ENCODE measurements around the gene SFTA2.

DNA sequence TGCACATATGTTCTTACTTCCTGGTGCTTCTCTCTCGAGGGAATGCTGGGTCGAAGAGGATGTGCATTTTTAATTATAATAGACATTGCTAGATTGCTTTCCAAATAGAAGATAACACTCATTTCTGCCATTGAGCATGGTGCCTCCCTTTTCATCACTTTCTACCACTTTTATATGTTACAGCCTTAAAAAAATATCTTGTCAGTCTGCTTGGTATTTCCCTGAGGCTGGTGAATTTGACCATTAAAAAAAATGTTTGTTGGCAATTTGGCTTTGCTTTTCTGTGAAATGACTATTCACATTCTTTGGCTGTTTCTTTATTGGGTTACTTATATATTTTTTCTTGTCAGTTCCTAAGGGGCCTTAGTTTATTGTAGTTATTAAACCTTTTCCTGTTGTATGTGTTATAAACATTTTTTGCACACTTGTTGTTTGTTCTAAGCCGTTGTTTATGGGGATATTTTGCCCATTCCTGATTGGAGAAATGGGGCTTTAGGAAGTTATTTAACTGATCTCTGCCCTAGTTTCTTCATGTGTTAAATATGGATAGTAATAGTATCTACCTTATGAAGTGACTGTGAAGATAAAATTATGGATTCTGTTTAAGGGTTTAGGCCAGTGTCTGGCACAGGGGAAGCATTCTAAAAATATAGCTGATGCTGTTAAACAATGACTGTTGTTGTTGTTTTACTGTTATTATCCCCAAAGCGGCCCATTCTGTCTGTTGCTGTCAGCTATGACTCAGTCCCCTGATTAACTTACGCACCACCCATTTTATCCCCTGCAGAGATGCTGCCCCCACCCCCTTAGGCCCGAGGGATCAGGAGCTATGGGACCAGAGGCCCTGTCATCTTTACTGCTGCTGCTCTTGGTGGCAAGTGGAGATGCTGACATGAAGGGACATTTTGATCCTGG lies 43.8 kb downstream of the SFTA2 start:
- TF ChIP-seq, protein P1, sequence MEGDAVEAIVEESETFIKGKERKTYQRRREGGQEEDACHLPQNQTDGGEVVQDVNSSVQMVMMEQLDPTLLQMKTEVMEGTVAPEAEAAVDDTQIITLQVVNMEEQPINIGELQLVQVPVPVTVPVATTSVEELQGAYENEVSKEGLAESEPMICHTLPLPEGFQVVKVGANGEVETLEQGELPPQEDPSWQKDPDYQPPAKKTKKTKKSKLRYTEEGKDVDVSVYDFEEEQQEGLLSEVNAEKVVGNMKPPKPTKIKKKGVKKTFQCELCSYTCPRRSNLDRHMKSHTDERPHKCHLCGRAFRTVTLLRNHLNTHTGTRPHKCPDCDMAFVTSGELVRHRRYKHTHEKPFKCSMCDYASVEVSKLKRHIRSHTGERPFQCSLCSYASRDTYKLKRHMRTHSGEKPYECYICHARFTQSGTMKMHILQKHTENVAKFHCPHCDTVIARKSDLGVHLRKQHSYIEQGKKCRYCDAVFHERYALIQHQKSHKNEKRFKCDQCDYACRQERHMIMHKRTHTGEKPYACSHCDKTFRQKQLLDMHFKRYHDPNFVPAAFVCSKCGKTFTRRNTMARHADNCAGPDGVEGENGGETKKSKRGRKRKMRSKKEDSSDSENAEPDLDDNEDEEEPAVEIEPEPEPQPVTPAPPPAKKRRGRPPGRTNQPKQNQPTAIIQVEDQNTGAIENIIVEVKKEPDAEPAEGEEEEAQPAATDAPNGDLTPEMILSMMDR (IDR thresholded peaks at IDR 0.05): no peak
- TF ChIP-seq POLR2A (IDR thresholded peaks at IDR 0.05) (no peak), EP300 (IDR thresholded peaks at IDR 0.05) (no peak), POLR2AphosphoS5 (IDR thresholded peaks at IDR 0.05) (no peak)
